ENCODE results near the gene LRMDA. TPM values are rescaled to one million over a fixed set of nuclear protein-coding genes. Genes with fewer than 3 reads are reported as not detected.

Gene LRMDA
- total and polyA plus RNA-seq, 2 of the 4 experiments (the other 2 are of a cell fraction), result 0.07 TPM; not detected in 1

- H2BK20ac ChIP-seq (ENCODE audit: low read depth, low read length), result no peak overlapping the region
- H3K9me3 ChIP-seq (ENCODE audit: control insufficient read depth, insufficient read depth, low read length), result no peaks in the 10 kb centered on the region
- H4K8ac ChIP-seq (ENCODE audit: low read depth in 2 of 2, low read length in 2 of 2), result no peak overlapping the region
- in situ Hi-C loops (cut with MboI; ENCODE audit: low sequenced_read_pairs), result no loop called here
- H3K36me3 ChIP-seq (ENCODE audit: control insufficient read depth, insufficient read depth, low read length), result no peaks in the 10 kb centered on the region
- WGBS, 2 experiments (ENCODE audit: extremely low coverage in 2 of 2, insufficient read length in 1 of 2), result no CpG with 5 or more reads among the region's 8 CpGs
- no peak overlapping the region for H2AFZ ChIP-seq (replicated peaks; ENCODE audit: low read length, poor library complexity)
- no peak overlapping the region for H3K9ac ChIP-seq (ENCODE audit: low read depth, low read length)
- H3K14ac ChIP-seq (replicated peaks; ENCODE audit: low read depth, low read length), result no peak overlapping the region
- intact Hi-C loops (cut with micrococcal nuclease), result no loop called here
- no peak overlapping the region for H3K4me2 ChIP-seq (ENCODE audit: low read depth, low read length)
- H3K27me3 ChIP-seq (ENCODE audit: control insufficient read depth, insufficient read depth, low read length), result peaks cover 26% of the 10 kb centered on the region
- no peak overlapping the region for H3K18ac ChIP-seq (ENCODE audit: low read depth, low read length)
- H3K9me1 ChIP-seq (ENCODE audit: insufficient read depth, low read length), result no peaks in the 10 kb centered on the region
- H2AK5ac ChIP-seq (ENCODE audit: low read depth, low read length), result no peak overlapping the region
- ChIA-PET POLR2A (ENCODE audit: unreplicated experiment) (no interaction called here), CTCF (no interaction called here)
- H3K23ac ChIP-seq (ENCODE audit: low read depth, low read length), result no peak overlapping the region
- H2BK120ac ChIP-seq (ENCODE audit: low read depth, low read length), result no peak overlapping the region
- DNase-seq (no peak), ATAC-seq (ENCODE audit: low read depth) (no peak)
- no peak overlapping the region for H4K91ac ChIP-seq (ENCODE audit: insufficient read depth, low read depth, low read length)
- no peaks in the 10 kb centered on the region for H3K79me1 ChIP-seq (ENCODE audit: low read depth in 1 of 2, low read length in 2 of 2)
- peaks cover 6% of the 10 kb centered on the region; the same call in 1 of the 2 replicates for H3K4me1 ChIP-seq (ENCODE audit: control insufficient read depth, insufficient read depth, low read length)
- BruUV-seq (replicated peaks), result no TSS peak
- TF ChIP-seq NFE2L2 (IDR thresholded peaks at IDR 0.05; ENCODE audit: low read depth, low read length) (no peak), CEBPB (IDR thresholded peaks at IDR 0.05; ENCODE audit: low read depth, low read length) (no peak), SMC3 (IDR thresholded peaks at IDR 0.05; ENCODE audit: low read depth, low read length) (no peak), MXI1 (IDR thresholded peaks at IDR 0.05; ENCODE audit: borderline replicate concordance, low read depth, low read length) (no peak), RAD21 (IDR thresholded peaks at IDR 0.05; ENCODE audit: low read length) (no peak), POLR2A (IDR thresholded peaks at IDR 0.05; ENCODE audit: low read depth, low read length) (no peak)
- TF ChIP-seq, protein P1, sequence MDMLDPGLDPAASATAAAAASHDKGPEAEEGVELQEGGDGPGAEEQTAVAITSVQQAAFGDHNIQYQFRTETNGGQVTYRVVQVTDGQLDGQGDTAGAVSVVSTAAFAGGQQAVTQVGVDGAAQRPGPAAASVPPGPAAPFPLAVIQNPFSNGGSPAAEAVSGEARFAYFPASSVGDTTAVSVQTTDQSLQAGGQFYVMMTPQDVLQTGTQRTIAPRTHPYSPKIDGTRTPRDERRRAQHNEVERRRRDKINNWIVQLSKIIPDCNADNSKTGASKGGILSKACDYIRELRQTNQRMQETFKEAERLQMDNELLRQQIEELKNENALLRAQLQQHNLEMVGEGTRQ (IDR thresholded peaks at IDR 0.05; ENCODE audit: low read depth, low read length), result no peak
- TF ChIP-seq, protein P2, sequence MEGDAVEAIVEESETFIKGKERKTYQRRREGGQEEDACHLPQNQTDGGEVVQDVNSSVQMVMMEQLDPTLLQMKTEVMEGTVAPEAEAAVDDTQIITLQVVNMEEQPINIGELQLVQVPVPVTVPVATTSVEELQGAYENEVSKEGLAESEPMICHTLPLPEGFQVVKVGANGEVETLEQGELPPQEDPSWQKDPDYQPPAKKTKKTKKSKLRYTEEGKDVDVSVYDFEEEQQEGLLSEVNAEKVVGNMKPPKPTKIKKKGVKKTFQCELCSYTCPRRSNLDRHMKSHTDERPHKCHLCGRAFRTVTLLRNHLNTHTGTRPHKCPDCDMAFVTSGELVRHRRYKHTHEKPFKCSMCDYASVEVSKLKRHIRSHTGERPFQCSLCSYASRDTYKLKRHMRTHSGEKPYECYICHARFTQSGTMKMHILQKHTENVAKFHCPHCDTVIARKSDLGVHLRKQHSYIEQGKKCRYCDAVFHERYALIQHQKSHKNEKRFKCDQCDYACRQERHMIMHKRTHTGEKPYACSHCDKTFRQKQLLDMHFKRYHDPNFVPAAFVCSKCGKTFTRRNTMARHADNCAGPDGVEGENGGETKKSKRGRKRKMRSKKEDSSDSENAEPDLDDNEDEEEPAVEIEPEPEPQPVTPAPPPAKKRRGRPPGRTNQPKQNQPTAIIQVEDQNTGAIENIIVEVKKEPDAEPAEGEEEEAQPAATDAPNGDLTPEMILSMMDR (conservative IDR thresholded peaks at IDR 0.05; ENCODE audit: low read depth, low read length), result no peak
- no peak overlapping the region for H2BK15ac ChIP-seq (ENCODE audit: low read depth, low read length)
- H2BK5ac ChIP-seq (ENCODE audit: low read depth, low read length, poor library complexity, severe bottlenecking), result no peak overlapping the region
- H3K27ac ChIP-seq (ENCODE audit: insufficient read depth, low read length), result no peak overlapping the region
- H3K4ac ChIP-seq (ENCODE audit: low read depth, low read length), result no peak overlapping the region
- no peak overlapping the region for H3K56ac ChIP-seq (ENCODE audit: extremely low read depth, insufficient read depth, low read length)
- H3K4me3 ChIP-seq (ENCODE audit: insufficient read depth, low read depth, low read length), result no peak overlapping the region
- no peak overlapping the region for H2AK9ac ChIP-seq (replicated peaks; ENCODE audit: low read depth, low read length, poor library complexity)
- no peaks in the 10 kb centered on the region for H4K20me1 ChIP-seq (ENCODE audit: insufficient read depth, low read length)
- no peak overlapping the region for H4K5ac ChIP-seq (ENCODE audit: low read depth, low read length)
- dilution Hi-C loops (cut with HindIII; ENCODE audit: low sequenced_read_pairs, unreplicated experiment), result no loop called here
Measured at GRCh38 chr10:75433216-75433615, 1.8 kb downstream of the LRMDA start.

Measured in IMR-90 (cell line).